GM03348 (cell line): ENCODE measurements around the gene NDUFS7.
"Not testable (repeated sequence)": the region's sequence is repeated elsewhere in the genome, so short reads cannot be mapped to it uniquely, and the experiment has no call there.

Source experiments
- DNase-seq: peaks from one replicate; pipeline ENCODE4 v3.0.0; 2012; ENCODE audit warnings: low spot score

Gene NDUFS7

GRCh38 chr19:1417681-1418495 lies 34.2 kb downstream of the NDUFS7 start:
- DNase-seq: no peak

DNA sequence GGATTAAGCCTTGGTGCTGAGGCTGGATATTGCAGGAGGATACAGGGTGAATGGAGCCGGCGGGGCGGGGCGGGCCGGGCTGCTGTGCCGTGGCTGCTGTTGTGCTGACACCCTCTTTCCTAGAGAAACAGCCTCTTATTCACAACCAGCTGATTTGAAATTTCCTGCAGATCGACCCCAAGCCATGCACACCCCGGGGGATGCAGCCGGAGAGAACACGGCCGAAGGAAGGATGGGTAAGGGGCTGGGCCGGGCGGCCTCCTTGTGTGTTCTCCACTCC lies 34.7 kb downstream of the NDUFS7 start:
- DNase-seq: no peak

GRCh38 chr19:1418951-1419738 lies 35.4 kb downstream of the NDUFS7 start:
- no peak for DNase-seq

GRCh38 chr19:1420085-1420484 lies 36.4 kb downstream of the NDUFS7 start:
- not testable (repeated sequence) for DNase-seq

DNA sequence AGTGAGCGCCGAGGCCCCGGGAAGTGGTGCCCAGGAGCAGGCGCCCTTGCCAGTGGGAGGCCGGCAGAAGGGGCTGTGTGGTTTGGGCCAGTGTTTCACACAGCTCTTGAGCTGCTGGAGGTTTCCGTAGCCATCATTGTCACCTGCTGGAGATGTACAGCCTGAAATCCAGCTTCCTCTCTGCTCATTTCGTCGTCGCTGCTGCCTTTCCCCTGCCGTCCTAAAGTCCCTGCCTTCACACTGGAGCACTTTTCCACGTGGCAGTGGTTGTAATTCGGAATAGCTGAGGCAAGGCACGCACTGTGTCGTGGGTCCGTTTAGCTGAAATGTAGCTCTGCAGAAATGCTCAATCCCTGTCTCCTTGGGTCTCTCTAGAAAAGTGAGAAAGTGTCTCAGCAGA lies 36.9 kb downstream of the NDUFS7 start:
- no peak for DNase-seq

- DNase-seq: no peak
Observed at GRCh38 chr19:1421218-1421957, 37.7 kb downstream of the NDUFS7 start.

DNA sequence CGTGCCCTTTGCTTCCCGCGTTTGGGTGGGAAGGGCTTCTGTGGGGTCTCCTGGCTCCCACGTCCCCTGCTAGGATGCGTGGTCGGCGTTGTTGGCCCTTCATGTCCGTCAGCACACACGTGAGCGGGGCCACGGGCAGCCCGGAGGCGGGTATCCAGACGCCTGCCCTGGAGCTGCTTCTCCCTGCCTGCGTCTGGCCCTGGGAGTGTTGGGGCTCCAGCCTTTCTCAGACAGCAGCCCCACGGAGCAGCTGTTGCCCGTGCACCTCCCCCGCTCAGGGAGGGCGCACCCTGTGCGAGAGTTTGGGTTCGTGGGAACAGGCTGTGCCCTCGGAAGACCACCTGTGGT lies 38.2 kb downstream of the NDUFS7 start:
- no peak for DNase-seq

GRCh38 chr19:1422360-1422759 lies 38.7 kb downstream of the NDUFS7 start:
- DNase-seq: no peak

DNA sequence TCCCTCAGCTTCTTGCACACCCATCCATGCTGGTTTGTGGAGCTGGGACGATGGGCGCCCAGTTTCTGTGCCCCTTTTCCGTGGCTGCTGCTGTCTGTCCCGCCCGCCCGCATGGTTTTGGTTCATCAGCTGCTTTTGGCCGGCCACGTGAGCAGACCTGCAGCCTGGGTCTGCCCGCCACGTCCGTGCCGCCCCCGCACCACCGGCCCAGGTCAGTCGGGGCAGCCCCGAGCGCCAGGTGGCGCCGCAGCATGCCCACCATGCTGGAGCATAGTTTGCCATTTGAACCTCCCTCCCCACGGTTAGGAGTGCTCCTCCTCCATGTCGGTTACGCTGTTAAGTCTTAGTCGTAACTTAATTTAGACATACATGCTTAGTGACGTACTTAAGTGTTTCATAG lies 39.2 kb downstream of the NDUFS7 start:
- no peak for DNase-seq

DNA sequence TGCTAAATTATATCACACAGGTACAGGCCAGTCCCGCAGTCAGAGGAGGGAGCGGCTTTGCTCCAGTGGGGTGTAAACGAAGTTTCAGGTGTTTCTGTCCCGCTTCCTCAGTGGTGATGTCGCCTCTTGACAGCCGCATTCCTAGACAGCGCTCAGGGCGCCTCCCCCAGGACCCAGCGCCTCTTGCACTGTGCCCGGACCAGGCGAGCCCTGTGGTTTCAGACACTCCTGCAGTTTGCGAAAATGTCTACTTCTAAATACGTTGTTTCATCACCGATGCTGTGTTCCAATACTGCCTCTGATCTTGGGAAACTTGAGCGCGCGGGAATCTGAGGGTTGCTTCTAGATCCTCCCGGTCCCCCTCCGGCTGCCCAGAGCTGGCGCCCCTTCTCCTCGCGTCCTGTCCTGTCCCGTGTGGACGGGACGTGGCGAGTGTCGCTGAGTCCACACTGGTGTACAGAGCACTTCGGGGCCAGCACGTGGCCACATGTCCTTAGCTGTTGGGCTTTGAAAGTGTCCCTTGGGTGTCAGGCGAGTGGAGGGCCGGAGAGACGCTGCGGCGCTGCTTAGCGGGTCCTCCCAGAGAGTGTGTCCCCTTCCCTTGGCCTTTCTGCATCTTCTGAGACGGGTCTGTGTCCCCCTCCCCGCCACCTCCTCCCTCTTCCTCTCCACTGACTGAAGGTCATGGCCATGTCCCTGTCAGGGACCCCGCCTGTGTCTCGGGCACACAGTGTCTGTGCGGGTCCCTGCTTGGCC lies 39.9 kb downstream of the NDUFS7 start:
- no peak for DNase-seq

- DNase-seq: no peak
Observed at GRCh38 chr19:1424192-1424955, 40.7 kb downstream of the NDUFS7 start.

DNA sequence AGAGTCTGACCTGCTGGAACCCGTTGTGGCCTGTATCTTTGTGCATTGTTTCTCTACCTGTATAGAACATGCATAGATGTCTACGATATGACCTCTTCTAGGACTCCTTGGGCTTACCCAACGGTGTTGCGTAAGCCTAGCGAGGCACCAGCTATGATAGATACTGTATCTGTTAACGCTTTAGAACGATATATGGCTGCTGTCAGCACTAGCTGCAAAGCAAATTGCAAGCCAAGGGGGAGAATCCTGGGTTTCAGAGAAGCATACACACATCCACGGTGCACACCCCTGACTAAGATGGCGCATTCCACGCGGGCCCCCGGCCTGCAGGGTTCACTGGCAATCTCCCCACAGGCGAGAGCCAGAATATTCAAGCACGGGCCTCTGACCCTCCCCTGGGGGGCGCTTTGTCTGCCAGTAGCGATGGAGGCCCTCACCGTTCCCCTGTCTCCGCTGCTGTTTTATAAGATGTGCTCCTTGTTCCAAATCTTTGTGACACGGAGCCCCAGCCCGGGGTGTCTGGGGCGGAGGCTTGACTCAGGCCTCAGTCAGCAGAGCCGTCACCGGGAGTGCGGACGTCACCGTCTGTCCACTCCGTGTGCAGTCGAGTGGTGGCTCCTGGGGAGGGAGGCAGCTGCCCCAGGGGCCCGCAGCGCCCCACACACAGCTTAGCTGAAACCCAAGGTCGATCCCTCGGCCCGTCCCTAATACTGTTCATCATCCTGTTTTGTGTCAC lies 41.6 kb downstream of the NDUFS7 start:
- no peak for DNase-seq

DNA sequence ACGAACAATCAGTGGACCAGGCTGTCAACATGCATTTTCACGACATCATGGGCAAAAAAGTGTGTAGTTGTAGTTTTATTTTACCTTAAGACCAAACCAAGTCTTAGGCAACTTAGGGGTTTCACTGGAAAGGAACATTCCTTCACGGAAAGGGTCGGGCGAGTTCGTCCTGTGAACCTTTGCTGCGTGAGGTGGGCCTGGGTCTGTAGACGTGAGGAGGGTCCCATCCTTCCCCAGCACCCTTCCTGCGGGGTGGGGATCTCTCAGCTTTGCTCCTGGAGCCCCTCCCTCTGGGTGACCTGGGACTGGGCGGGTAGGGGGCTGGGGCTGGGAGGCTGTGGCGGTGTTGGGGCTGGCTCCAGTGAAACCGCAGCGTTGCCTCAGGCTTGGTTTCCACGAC lies 42.2 kb downstream of the NDUFS7 start:
- DNase-seq: no peak

GRCh38 chr19:1426736-1427135 lies 43.0 kb downstream of the NDUFS7 start:
- DNase-seq: no peak

DNA sequence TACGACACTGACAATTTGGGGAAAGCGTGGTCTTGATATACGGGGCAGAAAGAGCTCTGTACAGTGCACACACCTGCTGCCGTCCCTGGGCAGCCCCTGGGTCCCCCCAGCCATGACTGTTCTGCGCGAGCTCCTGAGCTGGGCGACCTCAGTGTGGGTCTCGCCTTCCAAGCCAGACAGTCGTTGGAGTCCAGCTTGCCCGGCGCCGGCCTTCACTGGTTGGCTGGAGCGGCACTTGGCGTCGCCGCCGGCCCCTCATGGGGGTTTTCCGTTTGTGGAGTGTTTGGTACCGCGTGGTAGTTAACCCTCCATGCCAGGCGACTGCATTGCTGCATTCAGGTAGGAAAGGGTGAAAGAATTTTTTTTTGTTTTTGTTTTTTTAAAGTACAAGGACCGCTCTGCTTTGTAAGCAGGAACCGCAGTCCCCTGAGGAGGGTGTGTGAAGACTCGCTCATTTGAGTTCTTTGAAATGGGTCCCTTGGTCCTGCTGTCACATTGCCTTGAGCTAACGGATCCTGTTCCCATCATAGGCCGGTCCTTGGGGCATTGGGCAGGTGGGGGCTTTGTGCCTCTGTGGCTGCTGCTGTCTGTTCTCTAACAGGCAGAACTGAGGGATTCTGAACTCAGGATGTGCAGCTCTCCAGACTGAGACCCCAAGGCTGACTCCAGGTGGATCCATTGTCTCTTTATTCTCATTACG lies 43.7 kb downstream of the NDUFS7 start:
- DNase-seq: no peak

- DNase-seq: no peak
Observed at GRCh38 chr19:1428738-1429391, 45.2 kb downstream of the NDUFS7 start.

GRCh38 chr19:1429750-1430149 lies 46.0 kb downstream of the NDUFS7 start:
- DNase-seq: no peak

GRCh38 chr19:1430246-1430645 lies 46.5 kb downstream of the NDUFS7 start:
- no peak for DNase-seq

- no peak for DNase-seq
Observed at GRCh38 chr19:1431759-1432506, 48.2 kb downstream of the NDUFS7 start.
